ENCODE data around the gene NLGN1. TPM values are rescaled to one million over a fixed set of nuclear protein-coding genes. Genes with fewer than 3 reads are reported as not detected.

Gene NLGN1
- total and polyA plus RNA-seq, 7 experiments from 2014 or later, result not detected

- H3K4me3 Mint-ChIP-seq, result no peak overlapping the region
- DNase-seq, result no peak
- peaks cover 0 to 8% (median 0%) of the 10 kb centered on the region in 11 donors for H3K9me3 Mint-ChIP-seq
- no peak overlapping the region for H3K27ac ChIP-seq (ENCODE audit: low read depth, low read length)
- H3K4me1 ChIP-seq (ENCODE audit: control insufficient read depth in 2 of 2, insufficient read depth in 2 of 2, low read length in 2 of 2), result no peaks in the 10 kb centered on the region
- H3K27me3 Mint-ChIP-seq, result no peaks in the 10 kb centered on the region
- intact Hi-C loops (cut with micrococcal nuclease), result no loop called here
- H3K4me3 ChIP-seq (ENCODE audit: low read length), result no peak overlapping the region
- no peaks in the 10 kb centered on the region for H3K36me3 ChIP-seq (ENCODE audit: control insufficient read depth in 2 of 3, insufficient read depth in 3 of 3, low read length in 3 of 3)
- H3K4me1 Mint-ChIP-seq, result no peaks in the 10 kb centered on the region
- ChIA-PET CTCF (no interaction called here), POLR2A (no interaction called here)
- no peaks in the 10 kb centered on the region for H3K27me3 ChIP-seq (ENCODE audit: control insufficient read depth in 2 of 2, insufficient read depth in 2 of 2, low read length in 2 of 2)
- H3K9me3 ChIP-seq (ENCODE audit: control insufficient read depth in 2 of 3, low read length in 3 of 3), result no peaks in the 10 kb centered on the region
- ATAC-seq, result no peak
- no peaks in the 10 kb centered on the region for H3K36me3 Mint-ChIP-seq
- H3K27ac Mint-ChIP-seq, result no peak overlapping the region
Measured at GRCh38 chr3:174102866-174103265, 705.3 kb downstream of the NLGN1 start.

GRCh38 chr3:174110761-174111160 is 713.2 kb downstream of the NLGN1 start:
- POLR2A ChIA-PET, result no interaction called here
- intact Hi-C loops (cut with micrococcal nuclease), result no loop called here
- Histone ChIP-seq H3K9me3 (ENCODE audit: control insufficient read depth in 2 of 3, low read length in 3 of 3) (no peaks in the 10 kb centered on the region), H3K27me3 (ENCODE audit: control insufficient read depth in 2 of 2, insufficient read depth in 2 of 2, low read length in 2 of 2) (no peaks in the 10 kb centered on the region), H3K36me3 (ENCODE audit: control insufficient read depth in 2 of 3, insufficient read depth in 3 of 3, low read length in 3 of 3) (no peaks in the 10 kb centered on the region), H3K27ac (ENCODE audit: low read depth, low read length) (no peak overlapping the region), H3K4me1 (ENCODE audit: control insufficient read depth in 2 of 2, insufficient read depth in 2 of 2, low read length in 2 of 2) (no peaks in the 10 kb centered on the region), H3K4me3 (ENCODE audit: low read length) (no peak overlapping the region)
- peaks cover 0 to 5% (median 0%) of the 10 kb centered on the region in 11 donors for H3K9me3 Mint-ChIP-seq
- no peaks in the 10 kb centered on the region for H3K36me3 Mint-ChIP-seq
- CTCF ChIA-PET, result no interaction called here
- ATAC-seq (no peak), DNase-seq (no peak)
- no peaks in the 10 kb centered on the region for H3K27me3 Mint-ChIP-seq
- H3K4me3 Mint-ChIP-seq, result no peak overlapping the region
- no peak overlapping the region for H3K27ac Mint-ChIP-seq
- no peaks in the 10 kb centered on the region for H3K4me1 Mint-ChIP-seq

GRCh38 chr3:174111776-174112175 is 714.2 kb downstream of the NLGN1 start:
- no peaks in the 10 kb centered on the region for H3K36me3 Mint-ChIP-seq

GRCh38 chr3:174116421-174116820 is 718.9 kb downstream of the NLGN1 start:
- no peak overlapping the region for H3K27ac ChIP-seq (ENCODE audit: low read depth, low read length)
- no peak overlapping the region for H3K4me3 Mint-ChIP-seq
- no peaks in the 10 kb centered on the region for H3K36me3 ChIP-seq (ENCODE audit: control insufficient read depth in 2 of 3, insufficient read depth in 3 of 3, low read length in 3 of 3)
- ATAC-seq (no peak), DNase-seq (no peak)
- peaks cover 0 to 4% (median 0%) of the 10 kb centered on the region in 11 donors for H3K9me3 Mint-ChIP-seq
- no peak overlapping the region for H3K27ac Mint-ChIP-seq
- intact Hi-C loops (cut with micrococcal nuclease), result no loop called here
- no peaks in the 10 kb centered on the region for H3K9me3 ChIP-seq (ENCODE audit: control insufficient read depth in 2 of 3, low read length in 3 of 3)
- H3K27me3 Mint-ChIP-seq, result no peaks in the 10 kb centered on the region
- H3K27me3 ChIP-seq (ENCODE audit: control insufficient read depth in 2 of 2, insufficient read depth in 2 of 2, low read length in 2 of 2), result no peaks in the 10 kb centered on the region
- H3K4me3 ChIP-seq (ENCODE audit: low read length), result no peak overlapping the region
- ChIA-PET POLR2A (no interaction called here), CTCF (no interaction called here)
- H3K4me1 Mint-ChIP-seq, result no peaks in the 10 kb centered on the region
- H3K36me3 Mint-ChIP-seq, result no peaks in the 10 kb centered on the region
- no peaks in the 10 kb centered on the region for H3K4me1 ChIP-seq (ENCODE audit: control insufficient read depth in 2 of 2, insufficient read depth in 2 of 2, low read length in 2 of 2)

More at GRCh38 chr3:174111776-174112175, 714.2 kb downstream of the NLGN1 start:
- no peak overlapping the region for H3K27ac Mint-ChIP-seq
- Histone ChIP-seq H3K36me3 (ENCODE audit: control insufficient read depth in 2 of 3, insufficient read depth in 3 of 3, low read length in 3 of 3) (no peaks in the 10 kb centered on the region), H3K27me3 (ENCODE audit: control insufficient read depth in 2 of 2, insufficient read depth in 2 of 2, low read length in 2 of 2) (no peaks in the 10 kb centered on the region), H3K27ac (ENCODE audit: low read depth, low read length) (no peak overlapping the region), H3K9me3 (ENCODE audit: control insufficient read depth in 2 of 3, low read length in 3 of 3) (no peaks in the 10 kb centered on the region), H3K4me3 (ENCODE audit: low read length) (no peak overlapping the region), H3K4me1 (ENCODE audit: control insufficient read depth in 2 of 2, insufficient read depth in 2 of 2, low read length in 2 of 2) (no peaks in the 10 kb centered on the region)
- intact Hi-C loops (cut with micrococcal nuclease), result no loop called here
- no peaks in the 10 kb centered on the region for H3K27me3 Mint-ChIP-seq
- ATAC-seq, result no peak
- H3K9me3 Mint-ChIP-seq, result peaks cover 0 to 5% (median 0%) of the 10 kb centered on the region in 11 donors
- DNase-seq, result no peak
- ChIA-PET CTCF (no interaction called here), POLR2A (no interaction called here)
- no peak overlapping the region for H3K4me3 Mint-ChIP-seq
- no peaks in the 10 kb centered on the region for H3K4me1 Mint-ChIP-seq

- CTCF ChIA-PET, result no interaction called here
- no peak overlapping the region for H3K27ac ChIP-seq (ENCODE audit: low read depth, low read length)
- ATAC-seq (no peak), DNase-seq (no peak)
- no peaks in the 10 kb centered on the region for H3K27me3 Mint-ChIP-seq
- H3K9me3 ChIP-seq (ENCODE audit: control insufficient read depth in 2 of 3, low read length in 3 of 3), result no peaks in the 10 kb centered on the region
- no peaks in the 10 kb centered on the region for H3K4me1 Mint-ChIP-seq
- POLR2A ChIA-PET, result no interaction called here
- H3K27ac Mint-ChIP-seq, result no peak overlapping the region
- no peaks in the 10 kb centered on the region for H3K27me3 ChIP-seq (ENCODE audit: control insufficient read depth in 2 of 2, insufficient read depth in 2 of 2, low read length in 2 of 2)
- no peak overlapping the region for H3K4me3 Mint-ChIP-seq
- H3K36me3 ChIP-seq (ENCODE audit: control insufficient read depth in 2 of 3, insufficient read depth in 3 of 3, low read length in 3 of 3), result no peaks in the 10 kb centered on the region
- H3K4me1 ChIP-seq (ENCODE audit: control insufficient read depth in 2 of 2, insufficient read depth in 2 of 2, low read length in 2 of 2), result no peaks in the 10 kb centered on the region
- H3K36me3 Mint-ChIP-seq, result no peaks in the 10 kb centered on the region
- intact Hi-C loops (cut with micrococcal nuclease), result no loop called here
- H3K4me3 ChIP-seq (ENCODE audit: low read length), result no peak overlapping the region
- no peaks in the 10 kb centered on the region for H3K9me3 Mint-ChIP-seq
Measured at GRCh38 chr3:174120997-174121396, 723.5 kb downstream of the NLGN1 start.

- H3K36me3 Mint-ChIP-seq, result no peaks in the 10 kb centered on the region
- intact Hi-C loops (cut with micrococcal nuclease), result no loop called here
- Histone ChIP-seq H3K36me3 (ENCODE audit: control insufficient read depth in 2 of 3, insufficient read depth in 3 of 3, low read length in 3 of 3) (no peaks in the 10 kb centered on the region), H3K4me1 (ENCODE audit: control insufficient read depth in 2 of 2, insufficient read depth in 2 of 2, low read length in 2 of 2) (no peaks in the 10 kb centered on the region), H3K27ac (ENCODE audit: low read depth, low read length) (no peak overlapping the region), H3K4me3 (ENCODE audit: low read length) (no peak overlapping the region), H3K27me3 (ENCODE audit: control insufficient read depth in 2 of 2, insufficient read depth in 2 of 2, low read length in 2 of 2) (no peaks in the 10 kb centered on the region), H3K9me3 (ENCODE audit: control insufficient read depth in 2 of 3, low read length in 3 of 3) (no peaks in the 10 kb centered on the region)
- no peak overlapping the region for H3K27ac Mint-ChIP-seq
- no peaks in the 10 kb centered on the region for H3K4me1 Mint-ChIP-seq
- CTCF ChIA-PET, result no interaction called here
- H3K27me3 Mint-ChIP-seq, result no peaks in the 10 kb centered on the region
- no peak overlapping the region for H3K4me3 Mint-ChIP-seq
- no peak for ATAC-seq
- POLR2A ChIA-PET, result no interaction called here
- H3K9me3 Mint-ChIP-seq, result no peaks in the 10 kb centered on the region
- DNase-seq, result no peak
Measured at GRCh38 chr3:174122411-174122810, 724.9 kb downstream of the NLGN1 start.

GRCh38 chr3:174125267-174125824 is 727.8 kb downstream of the NLGN1 start:
- no peak for DNase-seq
- Histone ChIP-seq H3K36me3 (ENCODE audit: control insufficient read depth in 2 of 3, insufficient read depth in 3 of 3, low read length in 3 of 3) (no peaks in the 10 kb centered on the region), H3K27me3 (ENCODE audit: control insufficient read depth in 2 of 2, insufficient read depth in 2 of 2, low read length in 2 of 2) (no peaks in the 10 kb centered on the region), H3K4me1 (ENCODE audit: control insufficient read depth in 2 of 2, insufficient read depth in 2 of 2, low read length in 2 of 2) (no peaks in the 10 kb centered on the region), H3K4me3 (ENCODE audit: low read length) (no peak overlapping the region), H3K9me3 (ENCODE audit: control insufficient read depth in 2 of 3, low read length in 3 of 3) (no peaks in the 10 kb centered on the region), H3K27ac (ENCODE audit: low read depth, low read length) (no peak overlapping the region)
- Mint-ChIP-seq H3K9me3 (peaks cover 0 to under 1% (median 0%) of the 10 kb centered on the region in 11 donors), H3K4me1 (no peaks in the 10 kb centered on the region), H3K27ac (no peak overlapping the region), H3K4me3 (no peak overlapping the region), H3K27me3 (no peaks in the 10 kb centered on the region), H3K36me3 (no peaks in the 10 kb centered on the region)
- ATAC-seq, result no peak
- intact Hi-C loops (cut with micrococcal nuclease), result no loop called here
- ChIA-PET POLR2A (no interaction called here), CTCF (no interaction called here)
